SH-SY5Y (cell line): ENCODE results near the gene B2M.

ENCODE experiments used
- GATA2 ChIP-seq: IDR thresholded peaks from 2 replicates; pipeline ENCODE4 v1.6.1; 2011; ENCODE audit warnings: mild to moderate bottlenecking, low read depth, low read length
- GATA3 ChIP-seq: IDR thresholded peaks from 2 replicates; pipeline ENCODE4 v1.6.1; 2011; ENCODE audit warnings: low read depth, mild to moderate bottlenecking, low read length, moderate library complexity

DNA sequence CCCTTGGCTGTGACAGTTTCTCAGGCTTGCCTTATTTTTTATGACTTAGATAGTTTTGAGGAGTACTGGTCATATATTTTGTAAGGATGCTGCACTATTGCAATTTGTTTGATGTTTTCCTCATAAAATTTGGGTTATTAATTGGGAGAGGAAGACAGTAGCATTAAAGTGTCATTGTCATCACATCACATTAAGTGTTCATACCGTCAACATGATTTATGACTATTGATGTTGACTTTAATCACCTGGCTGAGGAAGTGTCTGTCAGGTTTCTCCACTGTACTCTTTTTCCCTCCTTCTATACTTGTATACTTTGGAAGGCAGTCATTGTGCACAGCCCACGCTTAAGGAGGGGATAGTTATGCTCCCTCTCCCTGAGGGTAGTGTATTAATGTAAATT, 51.9 kb downstream of the B2M start:
- TF ChIP-seq GATA3: no peak
- no peak for TF ChIP-seq GATA2
